HG02884 (cell line): ENCODE measurements around the gene UBE2M.
A peak's percentile ranks its signal among the peaks of the same experiment; 100 is the strongest.
"Not testable (repeated sequence)": the region's sequence is repeated elsewhere in the genome, so short reads cannot be mapped to it uniquely, and the experiment has no call there.

Source experiments
- ATAC-seq: cut with Tn5 transposase; IDR thresholded peaks from one replicate; pipeline ENCODE4 v1.9.1; 2021; ENCODE audit warnings: mild to moderate bottlenecking, moderate library complexity; ENCODE audit not compliant: unreplicated experiment

Gene UBE2M

GRCh38 chr19:58542641-58543372 lies 15.6 kb downstream of the UBE2M start:
- not testable (repeated sequence) for ATAC-seq

DNA sequence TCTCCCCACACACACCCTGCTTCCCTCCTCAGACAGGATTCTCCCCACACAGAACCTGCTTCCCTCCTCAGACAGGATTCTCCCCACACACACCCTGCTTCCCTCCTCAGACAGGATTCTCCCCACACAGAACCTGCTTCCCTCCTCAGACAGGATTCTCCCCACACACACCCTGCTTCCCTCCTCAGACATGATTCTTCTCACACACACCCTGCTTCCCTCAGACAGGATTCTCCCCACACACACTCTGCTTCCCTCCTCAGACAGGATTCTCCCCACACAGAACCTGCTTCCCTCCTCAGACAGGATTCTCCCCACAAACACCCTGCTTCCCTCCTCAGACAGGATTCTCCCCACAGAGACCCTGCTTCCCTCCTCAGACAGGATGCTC lies 19.2 kb downstream of the UBE2M start:
- ATAC-seq: not testable (repeated sequence)

GRCh38 chr19:58538257-58539168 lies 19.9 kb downstream of the UBE2M start:
- ATAC-seq: no peak

DNA sequence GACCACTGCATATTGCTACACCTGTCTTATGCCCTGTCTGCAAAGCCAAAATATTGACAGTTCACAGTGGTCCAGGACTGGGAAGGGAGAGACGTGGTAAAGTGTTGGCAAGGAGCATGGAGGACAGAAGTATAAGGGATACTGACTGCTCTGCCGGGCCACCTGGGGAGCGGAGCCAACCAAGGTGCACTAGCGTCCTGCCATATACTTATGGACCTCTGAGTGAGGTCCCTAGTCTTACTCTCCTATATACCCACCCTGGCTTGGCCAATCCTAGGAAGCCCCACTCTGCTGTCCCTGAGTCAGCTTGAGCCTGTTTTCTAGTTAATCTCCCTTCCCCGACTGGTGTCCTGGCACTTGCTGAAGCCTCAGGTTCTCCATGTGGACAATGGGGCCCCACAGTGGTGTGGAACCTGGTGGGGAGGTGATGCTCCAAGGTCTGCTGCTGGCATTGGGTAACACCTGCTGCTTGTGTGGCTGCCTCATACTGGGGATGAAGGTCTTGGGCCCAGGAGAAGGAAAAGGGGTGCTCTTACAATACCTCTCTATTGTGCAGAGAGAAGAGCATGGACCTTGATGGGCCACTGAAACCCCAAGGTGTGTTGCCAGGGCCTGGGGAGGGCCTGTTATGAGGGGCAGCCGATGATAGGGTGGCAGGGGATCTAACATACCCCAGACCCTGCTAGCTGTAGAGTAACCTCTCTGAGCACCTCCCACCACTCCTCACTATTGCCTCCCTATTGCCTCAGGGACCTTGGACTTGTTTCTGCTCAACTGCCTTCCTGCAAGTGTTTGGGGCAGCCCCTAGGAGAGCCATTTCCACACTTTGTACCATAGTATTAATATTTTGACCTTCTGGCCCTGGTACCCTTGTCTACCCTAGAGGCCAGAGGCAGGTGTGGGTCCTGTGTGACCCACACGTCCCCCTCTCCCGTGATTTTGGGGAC lies 21.3 kb downstream of the UBE2M start:
- no peak for ATAC-seq

- no peak for ATAC-seq
Observed at GRCh38 chr19:58535857-58536256, 22.6 kb downstream of the UBE2M start.

DNA sequence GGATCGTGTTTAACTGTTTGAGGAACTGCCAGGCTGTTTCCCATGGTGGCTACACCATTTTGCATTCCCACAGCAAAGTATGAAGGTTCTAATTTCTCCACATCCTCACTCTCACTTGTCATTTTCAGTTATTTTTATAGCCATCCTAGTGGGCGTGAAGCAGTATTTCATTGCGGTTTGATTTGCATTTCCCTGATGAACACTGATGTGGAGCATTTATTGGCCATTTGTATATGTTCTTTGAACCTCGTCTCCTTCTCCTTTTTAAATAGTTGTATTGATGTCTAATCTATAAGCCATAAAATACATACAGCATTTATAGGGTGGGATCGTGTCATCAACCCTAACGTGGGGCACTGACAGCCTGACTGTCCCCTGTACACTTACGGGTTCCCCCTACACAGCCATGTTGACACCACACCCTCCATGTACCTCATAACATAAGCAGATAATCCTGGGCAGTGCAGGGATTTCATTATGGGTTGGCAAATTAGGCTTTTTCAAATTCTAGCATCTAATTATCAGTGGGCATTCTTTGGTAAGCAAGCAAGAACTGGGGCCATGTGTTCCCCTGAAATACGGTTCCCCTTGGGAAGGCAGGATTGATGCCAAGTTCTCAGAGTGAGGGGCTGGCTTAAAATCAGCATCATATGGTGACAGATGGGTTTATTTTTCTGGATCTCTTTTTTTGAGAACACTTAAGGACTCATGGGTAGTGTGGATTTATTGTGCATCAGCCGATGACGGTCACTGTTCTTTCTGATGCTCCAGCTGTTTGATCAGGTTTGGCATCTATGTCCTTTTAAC lies 27.2 kb downstream of the UBE2M start:
- ATAC-seq: no peak

DNA sequence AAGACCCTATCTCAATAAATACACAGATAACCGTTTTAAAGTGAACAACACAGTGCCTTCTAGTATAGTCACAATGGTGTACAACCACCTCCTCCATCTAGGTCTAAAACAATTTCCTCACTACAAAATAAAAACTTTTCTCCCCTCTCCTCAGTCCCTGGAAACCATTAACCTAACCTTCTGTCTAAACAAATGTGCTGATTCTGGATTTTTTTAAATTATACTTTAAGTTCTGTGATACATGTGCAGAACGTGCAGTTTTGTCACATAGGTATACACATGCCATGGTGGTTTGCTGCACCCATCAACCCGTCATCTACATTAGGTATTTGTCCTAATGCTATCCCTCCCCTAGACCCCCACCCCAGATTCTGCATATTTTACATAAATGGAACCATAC lies 29.0 kb downstream of the UBE2M start:
- no peak for ATAC-seq

- ATAC-seq: no peak
Observed at GRCh38 chr19:58522709-58523108, 35.7 kb downstream of the UBE2M start.

GRCh38 chr19:58521651-58522050 lies 36.8 kb downstream of the UBE2M start:
- no peak for ATAC-seq

DNA sequence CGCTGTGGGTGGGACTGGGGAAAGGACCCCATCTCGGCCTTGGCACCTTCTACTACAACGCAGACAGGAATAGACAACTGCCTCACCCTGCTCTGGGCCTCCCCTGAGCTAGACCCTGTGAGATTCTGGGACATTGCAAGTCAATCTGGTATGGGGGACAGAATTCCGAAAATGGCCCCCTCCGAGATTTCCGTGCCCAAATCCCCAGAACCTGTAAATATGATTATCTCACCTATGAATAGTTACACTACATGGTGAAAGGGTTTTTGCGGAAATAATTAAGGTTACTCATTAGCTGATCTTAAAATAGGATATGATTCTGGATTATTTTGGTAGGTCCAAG lies 38.2 kb downstream of the UBE2M start:
- ATAC-seq: no peak

DNA sequence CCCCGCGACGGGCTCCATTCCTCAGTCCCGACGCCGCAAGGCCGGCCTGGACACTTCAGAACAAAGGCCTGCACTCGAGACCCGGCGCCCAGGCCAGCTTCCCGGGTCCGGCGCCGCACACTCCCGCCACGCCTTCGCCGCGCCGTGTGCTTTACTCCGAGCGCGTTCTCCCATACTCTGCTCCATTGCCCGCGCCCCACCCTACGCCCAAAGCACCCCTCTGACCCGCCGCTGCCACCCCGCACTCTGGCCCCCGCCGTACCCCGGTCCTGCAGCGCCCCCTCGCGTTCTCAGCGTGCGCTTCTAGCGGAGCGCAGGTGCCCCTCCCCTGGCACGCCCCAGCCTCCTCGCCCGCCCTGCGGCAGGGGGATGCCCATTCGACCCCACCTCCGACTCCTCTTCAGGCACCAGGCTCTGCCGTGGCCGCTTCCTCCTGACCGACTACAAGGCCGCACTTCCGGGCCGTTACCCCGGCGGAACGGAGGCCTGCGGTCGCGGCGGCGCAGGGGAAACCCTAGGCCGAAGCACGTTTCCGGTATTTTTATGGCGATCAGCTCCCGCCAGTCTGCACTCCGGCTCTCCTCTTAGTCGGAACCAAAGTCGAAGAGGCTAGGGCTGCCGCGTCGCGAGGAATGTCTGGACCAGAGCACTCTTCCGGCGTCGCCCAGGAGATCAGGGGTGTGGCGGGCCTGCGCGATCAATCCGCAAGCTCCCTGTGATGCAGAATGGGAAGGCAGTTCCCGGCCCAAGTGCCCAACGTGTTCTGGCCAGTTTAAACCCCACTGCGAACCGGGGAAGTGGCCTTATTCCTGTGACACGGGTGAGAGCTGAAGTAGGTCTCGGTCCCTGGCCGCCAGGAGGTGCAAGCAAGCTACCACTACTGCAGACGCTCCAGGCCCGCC lies 38.8 kb downstream of the UBE2M start, which contains the start of gene ZBTB45:
Gene ZBTB45 (minus strand): TSS at position 456 of the 902 bp plus-strand sequence. CDS start 2,137 bp downstream, outside the sequence.
- ATAC-seq: peak; percentile 71

GRCh38 chr19:58519087-58519354 lies 39.4 kb downstream of the UBE2M start:
- no peak for ATAC-seq

- no peak for ATAC-seq
Observed at GRCh38 chr19:58518256-58519086, 39.9 kb downstream of the UBE2M start.

DNA sequence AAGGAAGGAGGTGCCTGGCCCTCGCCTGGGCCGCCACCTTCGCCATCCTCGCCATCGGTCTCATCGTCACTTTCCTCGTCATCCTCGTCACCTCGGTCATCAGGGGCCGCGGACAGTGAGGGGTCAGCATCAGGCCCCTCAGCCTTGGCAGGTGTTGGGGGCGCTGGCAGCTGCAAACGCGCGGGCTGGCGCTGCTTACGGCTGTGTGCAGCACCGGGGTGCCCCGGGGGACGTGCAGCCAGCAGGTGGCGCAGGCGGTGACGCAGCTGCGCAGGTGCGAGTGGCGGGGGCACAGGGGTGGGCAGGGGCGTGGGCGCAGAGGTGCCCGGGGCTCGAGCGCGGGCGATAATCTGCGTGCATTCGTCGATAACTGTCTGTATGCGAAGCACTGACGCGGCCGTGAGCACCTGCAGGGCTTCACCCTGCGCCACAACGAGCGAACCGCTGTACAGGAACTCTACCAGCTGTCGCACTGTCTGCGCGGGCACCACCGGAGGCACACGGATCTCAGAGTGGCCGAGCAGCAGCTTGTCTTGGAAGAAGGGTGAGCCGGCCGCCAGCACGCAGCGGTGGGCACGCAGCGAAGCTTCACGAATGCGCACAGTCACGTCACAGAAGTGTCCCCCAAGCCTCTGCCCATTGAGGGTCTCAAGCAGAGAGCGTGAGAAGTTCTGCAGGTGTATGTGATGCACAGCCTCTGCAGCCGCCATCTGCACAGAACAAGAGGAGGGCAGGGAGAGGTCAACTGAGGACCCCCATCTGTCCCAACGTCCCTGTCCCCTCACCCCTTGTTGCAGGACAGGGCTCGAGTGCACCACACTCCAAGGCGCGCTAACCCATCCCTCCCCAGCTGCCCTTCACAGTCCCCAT lies 41.2 kb downstream of the UBE2M start:
- ATAC-seq: no peak

GRCh38 chr19:58516246-58516836 lies 42.1 kb downstream of the UBE2M start:
- no peak for ATAC-seq

- no peak for ATAC-seq
Observed at GRCh38 chr19:58515259-58515658, 43.2 kb downstream of the UBE2M start.

- no peak for ATAC-seq
Observed at GRCh38 chr19:58514564-58515022, 43.8 kb downstream of the UBE2M start.
